Prostate gland (tissue), 2 donors: ENCODE results near the gene GIT1. TPM values are rescaled to one million over a fixed set of nuclear protein-coding genes. Genes with fewer than 3 reads are reported as not detected.

Source experiments
- DNase-seq: peaks from one replicate; pipeline ENCODE4 v3.0.0-alpha.2; 2019; ENCODE audit warnings: low spot score
- H3K27ac ChIP-seq, 2 donors: fragments of 200-600 bp; sonication (generic); 2 replicates each; pipeline ENCODE4 v1.5.1; 2017 to 2019
- H3K27me3 ChIP-seq: fragments of 200-600 bp; sonication (generic); replicated peaks from 2 replicates; pipeline ENCODE4 v1.5.1; 2019; ENCODE audit not compliant: insufficient read depth
- H3K36me3 ChIP-seq, 2 donors: fragments of 200-600 bp; sonication (generic); 1 replicate in 1 of 2; 2 replicates in 1 of 2; pipeline versions ENCODE4 v1.5.1 to v1.8.1; 2017 to 2019
- H3K4me1 ChIP-seq: fragments of 200-600 bp; sonication (generic); replicated peaks from 2 replicates; pipeline ENCODE4 v1.5.1; 2019
- H3K4me3 ChIP-seq, 2 donors: fragments of 200-600 bp; sonication (generic); 2 replicates each; pipeline ENCODE4 v1.5.1; 2017 to 2019
- H3K9me3 ChIP-seq: fragments of 200-600 bp; sonication (generic); 2 replicates; pipeline ENCODE4 v1.5.1; 2017
- CTCF ChIP-seq, 4 experiments: fragments of 200-600 bp in 2 of 4; fragments of 450-650 bp in 2 of 4; sonication (generic) in 2 of 4; IDR thresholded peaks; 1 replicate in 3 of 4; 2 replicates in 1 of 4; pipeline ENCODE4 v1.5.1; 2016 to 2019; ENCODE audit warnings: antibody characterized with exemption in 4 of 4, mild to moderate bottlenecking in 2 of 4, moderate library complexity in 2 of 4
- POLR2A ChIP-seq: fragments of 450-650 bp; IDR thresholded peaks from one replicate; pipeline ENCODE4 v1.6.1; 2016; ENCODE audit warnings: antibody characterized with exemption, mild to moderate bottlenecking
- POLR2AphosphoS5 ChIP-seq: sonication (generic); formaldehyde crosslinking; IDR thresholded peaks from one replicate; pipeline ENCODE4 v1.6.1; 2017; ENCODE audit warnings: antibody characterized with exemption
- whole genome bisulfite sequencing: methylation state at CpG from one replicate; pipeline ENCODE4 v1.1.5; 2018; 5-methylcytosine and 5-hydroxymethylcytosine counted together
- intact Hi-C: fragments of 100-400 bp; cut with DNase I; formaldehyde crosslinking; loops from one replicate; pipeline ENCODE4 v1.14.2; 2022
- total RNA-seq, 2 donors: library from RNA; depleted of rRNA; stranded (reverse); fragments of >200 nt; gene quantifications; one replicate each; pipeline ENCODE4 v1.1.0, GENCODE V29; 2016

GIT1 gene
- total RNA-seq, 2 donors from 2014 or later: 29.1 to 86.9 TPM

GRCh38 chr17:29566473-29567303 lies 22.8 kb downstream of the GIT1 start, which contains the start of gene ABHD15:
Gene ABHD15 (minus strand): TSS chr17:29567037. CDS start chr17:29566966, 71 bp downstream.
- TF ChIP-seq POLR2AphosphoS5 (no peak), POLR2A (peak; percentile 15), CTCF (IDR thresholded peaks at IDR 0.05) (no peak)
- H3K9me3 ChIP-seq: no peaks in the 10 kb centered on the region
- intact Hi-C loops: no loop called here
- H3K4me1 ChIP-seq: peaks cover 4% of the 10 kb centered on the region
- H3K27ac ChIP-seq: peak within 1 kb of the TSS; percentile 85 to 90
- H3K4me3 ChIP-seq: peak within 1 kb of the TSS; percentile 61 to 62
- WGBS: 6% methylated on average over 46 of the region's 94 CpGs
- no peaks in the 10 kb centered on the region for H3K36me3 ChIP-seq
- H3K27me3 ChIP-seq: no peaks in the 10 kb centered on the region
- peak; percentile 53 for DNase-seq

- 32% methylated on average over 55 of the region's 55 CpGs for WGBS
- Histone ChIP-seq H3K27me3 (no peaks in the 10 kb centered on the region), H3K4me3 (peak overlapping the region; percentile 61 to 62), H3K9me3 (no peaks in the 10 kb centered on the region), H3K4me1 (peaks cover 4% of the 10 kb centered on the region), H3K27ac (peak overlapping the region; percentile 85 to 90), H3K36me3 (no peaks in the 10 kb centered on the region)
- intact Hi-C loops: no loop called here
- DNase-seq: peak; percentile 5
- TF ChIP-seq CTCF (IDR thresholded peaks at IDR 0.05): no peak
- TF ChIP-seq POLR2A: no peak
- no peak for TF ChIP-seq POLR2AphosphoS5
Measured at GRCh38 chr17:29565643-29566472, 23.6 kb downstream of the GIT1 start.

- TF ChIP-seq CTCF (IDR thresholded peaks at IDR 0.05): no peak
- Histone ChIP-seq H3K27ac (no peak overlapping the region), H3K4me3 (no peak overlapping the region), H3K9me3 (no peaks in the 10 kb centered on the region), H3K4me1 (no peaks in the 10 kb centered on the region), H3K36me3 (no peaks in the 10 kb centered on the region), H3K27me3 (no peaks in the 10 kb centered on the region)
- intact Hi-C loops: no loop called here
- WGBS: 96% methylated on average over 3 of the region's 3 CpGs
- DNase-seq: no peak
Measured at GRCh38 chr17:29563816-29564215, 25.6 kb downstream of the GIT1 start.

- Histone ChIP-seq H3K27ac (no peak overlapping the region), H3K36me3 (no peaks in the 10 kb centered on the region), H3K4me3 (no peak overlapping the region), H3K27me3 (no peaks in the 10 kb centered on the region), H3K4me1 (no peaks in the 10 kb centered on the region), H3K9me3 (no peaks in the 10 kb centered on the region)
- no peak for DNase-seq
- TF ChIP-seq POLR2AphosphoS5: no peak
- TF ChIP-seq POLR2A: no peak
- TF ChIP-seq CTCF (IDR thresholded peaks at IDR 0.05): no peak
- 89% methylated on average over 18 of the region's 18 CpGs for WGBS
- intact Hi-C loops: no loop called here
Measured at GRCh38 chr17:29562615-29563014, 26.8 kb downstream of the GIT1 start.
